Mammary epithelial cell (primary cell): Measurements from ENCODE around the gene PTPRG.

Experiments used
- CTCF ChIP-seq, 2 donors: IDR thresholded peaks in 1 of 2; conservative IDR thresholded peaks in 1 of 2; 2 replicates each; pipeline ENCODE4 v1.5.1; 2011 to 2012; ENCODE audit warnings: inconsistent platforms in 2 of 2, low read length in 2 of 2, mild to moderate bottlenecking in 2 of 2, control low read depth in 1 of 2, low read depth in 1 of 2; ENCODE audit not compliant: insufficient read depth in 1 of 2; ENCODE audit errors: extremely low read depth in 1 of 2
- EZH2 ChIP-seq: IDR thresholded peaks from 2 replicates; pipeline ENCODE4 v1.6.1; 2012; ENCODE audit warnings: low read length, inconsistent platforms, borderline replicate concordance

- TF ChIP-seq CTCF (conservative IDR thresholded peaks at IDR 0.05 in 1 of 2, IDR thresholded peaks at IDR 0.05 in 1 of 2; ENCODE audit: extremely low read depth in 1 of 2, insufficient read depth in 1 of 2, low read depth in 1 of 2, low read length in 2 of 2) (no peak), EZH2 (no peak)
Measured at GRCh38 chr3:62171789-62172188, 610.4 kb downstream of the PTPRG start.
